Esophagus squamous epithelium (tissue), 4 donors: ENCODE results near the gene RPL28.

Experiments
- CTCF ChIP-seq, 6 experiments: fragments of 450-650 bp in 4 of 6; fragments of 200-600 bp in 2 of 6; sonication (generic) in 2 of 6; IDR thresholded peaks; one replicate each; pipeline ENCODE4 v1.5.1; 2016 to 2019; ENCODE audit warnings: antibody characterized with exemption in 6 of 6, mild to moderate bottlenecking in 4 of 6, moderate library complexity in 4 of 6
- POLR2A ChIP-seq, 4 donors: fragments of 450-650 bp; IDR thresholded peaks; one replicate each; pipeline ENCODE4 v1.6.1; 2017; ENCODE audit warnings: antibody characterized with exemption in 4 of 4, mild to moderate bottlenecking in 4 of 4, moderate library complexity in 3 of 4

- TF ChIP-seq CTCF (IDR thresholded peaks at IDR 0.05): no peak
- TF ChIP-seq POLR2A (IDR thresholded peaks at IDR 0.05): no peak
These were observed 14.8 kb downstream of the RPL28 start for GRCh38 chr19:55400281-55401087.
